HL-60 (cell line): ENCODE data around the gene MBNL3.

ENCODE experiments used
- DNase-seq, 2 experiments: peaks; one replicate each; pipeline ENCODE4 v3.0.0-alpha.2; 2010 to 2020; ENCODE audit warnings: low read depth in 1 of 2, low spot score in 1 of 2
- H3K27ac ChIP-seq: fragments of 250-450 bp; sonication (Bioruptor Pico); replicated peaks from 2 replicates; pipeline ENCODE4 v1.5.1; 2020; ENCODE audit warnings: mild to moderate bottlenecking, moderate library complexity
- H3K27me3 ChIP-seq: fragments of 250-450 bp; sonication (Bioruptor Pico); 2 replicates; pipeline ENCODE4 v1.5.1; 2021; ENCODE audit warnings: mild to moderate bottlenecking, moderate library complexity; ENCODE audit not compliant: insufficient read depth, poor library complexity, severe bottlenecking
- H3K4me3 ChIP-seq: replicated peaks from 2 replicates; pipeline ENCODE4 v1.5.1; 2011; ENCODE audit warnings: mild to moderate bottlenecking, control low read depth, low read length; ENCODE audit not compliant: insufficient read depth
- GABPA ChIP-seq: IDR thresholded peaks from 2 replicates; pipeline ENCODE4 v1.6.1; 2012; ENCODE audit warnings: low read depth
- POLR2AphosphoS5 ChIP-seq: IDR thresholded peaks from 2 replicates; pipeline ENCODE4 v1.6.1; 2012; ENCODE audit warnings: low read depth
- SPI1 ChIP-seq: IDR thresholded peaks from 2 replicates; pipeline ENCODE4 v1.6.1; 2012; ENCODE audit warnings: low read depth, mild to moderate bottlenecking, borderline replicate concordance
- TF ChIP-seq, protein P1 (sequence below): IDR thresholded peaks from 2 replicates; pipeline ENCODE4 v1.6.1; 2012; ENCODE audit warnings: low read depth; ENCODE audit not compliant: insufficient replicate concordance
- TF ChIP-seq, protein P2 (sequence below): IDR thresholded peaks from one replicate; pipeline ENCODE4 v1.5.1; 2011; ENCODE audit warnings: low read length, control low read depth, inconsistent platforms; ENCODE audit not compliant: insufficient read depth

The MBNL3 gene

GRCh38 chrX:132423323-132423722 is 65.5 kb downstream of the MBNL3 start:
- Histone ChIP-seq H3K27me3 (peaks cover 2% of the 10 kb centered on the region), H3K27ac (no peak overlapping the region), H3K4me3 (no peak overlapping the region)
- no peak for TF ChIP-seq POLR2AphosphoS5
- no peak for TF ChIP-seq SPI1
- TF ChIP-seq, protein P1, sequence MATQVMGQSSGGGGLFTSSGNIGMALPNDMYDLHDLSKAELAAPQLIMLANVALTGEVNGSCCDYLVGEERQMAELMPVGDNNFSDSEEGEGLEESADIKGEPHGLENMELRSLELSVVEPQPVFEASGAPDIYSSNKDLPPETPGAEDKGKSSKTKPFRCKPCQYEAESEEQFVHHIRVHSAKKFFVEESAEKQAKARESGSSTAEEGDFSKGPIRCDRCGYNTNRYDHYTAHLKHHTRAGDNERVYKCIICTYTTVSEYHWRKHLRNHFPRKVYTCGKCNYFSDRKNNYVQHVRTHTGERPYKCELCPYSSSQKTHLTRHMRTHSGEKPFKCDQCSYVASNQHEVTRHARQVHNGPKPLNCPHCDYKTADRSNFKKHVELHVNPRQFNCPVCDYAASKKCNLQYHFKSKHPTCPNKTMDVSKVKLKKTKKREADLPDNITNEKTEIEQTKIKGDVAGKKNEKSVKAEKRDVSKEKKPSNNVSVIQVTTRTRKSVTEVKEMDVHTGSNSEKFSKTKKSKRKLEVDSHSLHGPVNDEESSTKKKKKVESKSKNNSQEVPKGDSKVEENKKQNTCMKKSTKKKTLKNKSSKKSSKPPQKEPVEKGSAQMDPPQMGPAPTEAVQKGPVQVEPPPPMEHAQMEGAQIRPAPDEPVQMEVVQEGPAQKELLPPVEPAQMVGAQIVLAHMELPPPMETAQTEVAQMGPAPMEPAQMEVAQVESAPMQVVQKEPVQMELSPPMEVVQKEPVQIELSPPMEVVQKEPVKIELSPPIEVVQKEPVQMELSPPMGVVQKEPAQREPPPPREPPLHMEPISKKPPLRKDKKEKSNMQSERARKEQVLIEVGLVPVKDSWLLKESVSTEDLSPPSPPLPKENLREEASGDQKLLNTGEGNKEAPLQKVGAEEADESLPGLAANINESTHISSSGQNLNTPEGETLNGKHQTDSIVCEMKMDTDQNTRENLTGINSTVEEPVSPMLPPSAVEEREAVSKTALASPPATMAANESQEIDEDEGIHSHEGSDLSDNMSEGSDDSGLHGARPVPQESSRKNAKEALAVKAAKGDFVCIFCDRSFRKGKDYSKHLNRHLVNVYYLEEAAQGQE, result no peak
- TF ChIP-seq GABPA, result no peak
- TF ChIP-seq, protein P2, sequence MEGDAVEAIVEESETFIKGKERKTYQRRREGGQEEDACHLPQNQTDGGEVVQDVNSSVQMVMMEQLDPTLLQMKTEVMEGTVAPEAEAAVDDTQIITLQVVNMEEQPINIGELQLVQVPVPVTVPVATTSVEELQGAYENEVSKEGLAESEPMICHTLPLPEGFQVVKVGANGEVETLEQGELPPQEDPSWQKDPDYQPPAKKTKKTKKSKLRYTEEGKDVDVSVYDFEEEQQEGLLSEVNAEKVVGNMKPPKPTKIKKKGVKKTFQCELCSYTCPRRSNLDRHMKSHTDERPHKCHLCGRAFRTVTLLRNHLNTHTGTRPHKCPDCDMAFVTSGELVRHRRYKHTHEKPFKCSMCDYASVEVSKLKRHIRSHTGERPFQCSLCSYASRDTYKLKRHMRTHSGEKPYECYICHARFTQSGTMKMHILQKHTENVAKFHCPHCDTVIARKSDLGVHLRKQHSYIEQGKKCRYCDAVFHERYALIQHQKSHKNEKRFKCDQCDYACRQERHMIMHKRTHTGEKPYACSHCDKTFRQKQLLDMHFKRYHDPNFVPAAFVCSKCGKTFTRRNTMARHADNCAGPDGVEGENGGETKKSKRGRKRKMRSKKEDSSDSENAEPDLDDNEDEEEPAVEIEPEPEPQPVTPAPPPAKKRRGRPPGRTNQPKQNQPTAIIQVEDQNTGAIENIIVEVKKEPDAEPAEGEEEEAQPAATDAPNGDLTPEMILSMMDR, result no peak
- no peak for DNase-seq

DNA sequence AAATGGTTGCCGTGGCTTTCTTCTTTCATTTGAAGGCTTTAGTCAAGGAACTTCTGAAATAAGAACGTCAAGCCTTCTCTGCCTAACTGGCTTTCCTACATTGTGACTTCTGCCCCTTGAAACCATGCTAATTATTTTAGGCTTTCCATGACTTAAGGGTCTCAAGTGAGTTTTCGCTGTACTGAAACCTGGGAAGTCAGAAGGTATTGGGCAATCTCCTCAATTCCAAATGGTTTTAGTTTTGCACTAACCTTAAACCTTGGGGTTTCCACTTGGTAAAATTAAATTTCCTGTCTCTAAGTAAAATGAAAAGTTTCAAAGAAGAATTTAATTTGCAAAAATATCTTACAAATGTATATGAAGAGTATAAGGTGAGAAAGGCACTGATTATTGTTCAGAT is 73.8 kb downstream of the MBNL3 start:
- no peak for DNase-seq
- Histone ChIP-seq H3K27ac (no peak overlapping the region), H3K4me3 (no peak overlapping the region), H3K27me3 (no peaks in the 10 kb centered on the region)
- TF ChIP-seq, protein P1, result no peak
- TF ChIP-seq GABPA, result no peak
- no peak for TF ChIP-seq SPI1
- TF ChIP-seq POLR2AphosphoS5, result no peak
- TF ChIP-seq, protein P2, result no peak

DNA sequence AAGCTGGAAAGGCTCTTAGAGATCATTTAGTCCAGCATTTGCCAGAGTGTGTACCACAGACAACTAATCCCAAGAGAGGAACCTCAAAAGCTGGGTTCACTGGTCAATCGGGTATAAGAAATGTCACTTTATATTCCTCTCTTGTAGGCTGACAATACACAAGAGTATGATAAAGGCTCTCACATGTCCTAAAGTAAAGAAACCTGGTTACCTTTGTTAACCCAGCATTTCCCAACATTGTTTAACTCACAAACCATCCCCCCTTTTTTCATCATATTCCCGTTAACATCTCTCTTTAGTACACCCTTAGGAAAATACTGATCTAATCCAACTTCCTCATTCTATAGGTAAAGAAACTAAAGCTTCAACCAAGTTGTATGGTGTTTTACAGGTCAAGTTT is 74.4 kb downstream of the MBNL3 start:
- no peak for DNase-seq
- no peaks in the 10 kb centered on the region for H3K27me3 ChIP-seq
- H3K4me3 ChIP-seq, result no peak overlapping the region
- no peak overlapping the region for H3K27ac ChIP-seq
- TF ChIP-seq, protein P2, result no peak
- TF ChIP-seq, protein P1, result no peak
- no peak for TF ChIP-seq SPI1
